HG02588 (cell line): Measurements from ENCODE around the gene SLC12A4.
A peak's percentile ranks its signal among the peaks of the same experiment; 100 is the strongest.
"Not testable (repeated sequence)": the region's sequence is repeated elsewhere in the genome, so short reads cannot be mapped to it uniquely, and the experiment has no call there.

ENCODE experiments used
- ATAC-seq: cut with Tn5 transposase; IDR thresholded peaks from one replicate; pipeline ENCODE4 v1.9.1; 2021; ENCODE audit warnings: mild to moderate bottlenecking, moderate library complexity; ENCODE audit not compliant: unreplicated experiment

SLC12A4 gene

DNA sequence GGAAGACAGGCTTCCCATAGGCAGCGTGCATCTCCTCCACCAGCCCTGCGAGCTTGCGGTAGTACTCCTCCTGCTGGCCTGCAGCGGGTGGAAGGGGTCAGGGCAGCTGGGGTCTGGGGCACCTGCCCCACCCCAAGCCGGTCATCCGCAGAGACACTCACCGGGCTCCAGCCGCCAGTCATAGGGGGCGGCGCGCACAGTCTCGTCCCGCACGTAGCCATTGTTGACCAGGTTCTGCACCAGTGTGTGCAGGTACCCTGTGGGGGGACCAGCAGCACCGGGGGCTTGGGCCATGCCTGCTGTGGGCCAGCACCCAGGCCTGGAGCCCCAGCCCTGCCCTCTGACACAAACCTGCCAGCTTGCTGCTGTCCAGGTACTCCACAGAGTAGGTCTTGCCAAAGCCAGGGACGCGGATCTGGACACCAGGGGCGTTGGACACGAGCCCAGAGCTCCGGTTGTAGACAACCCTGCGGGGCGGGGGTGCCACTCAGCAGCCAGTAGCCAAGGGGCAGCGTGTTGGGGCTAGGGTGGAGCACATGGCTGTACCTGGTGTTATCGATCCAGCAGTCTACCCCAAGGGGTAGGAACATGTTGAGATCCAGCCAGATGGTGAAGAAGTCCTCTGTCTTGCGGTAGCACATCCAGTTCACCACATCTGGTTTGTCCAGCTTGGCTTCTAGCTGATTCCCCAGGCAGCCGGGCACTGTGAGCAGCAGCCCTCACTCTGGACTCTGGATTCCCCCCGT is 25.8 kb downstream of the SLC12A4 start:
- no peak for ATAC-seq

DNA sequence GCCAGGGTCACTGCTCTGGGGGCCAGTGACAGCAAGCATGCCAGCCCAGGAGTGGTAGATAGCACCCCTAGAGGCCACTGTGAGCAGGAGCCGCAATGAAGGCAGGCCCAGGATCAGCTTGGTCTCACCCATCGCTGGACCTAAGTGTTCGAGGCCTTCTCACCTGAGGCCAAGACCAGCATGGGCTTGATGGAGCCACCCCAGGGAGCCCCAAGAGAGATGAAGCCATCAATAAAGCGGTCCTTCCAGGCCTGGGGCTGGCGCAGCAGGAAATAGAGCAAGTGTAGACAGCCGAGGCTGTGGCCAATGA is 26.3 kb downstream of the SLC12A4 start:
- peak; percentile 37 for ATAC-seq

DNA sequence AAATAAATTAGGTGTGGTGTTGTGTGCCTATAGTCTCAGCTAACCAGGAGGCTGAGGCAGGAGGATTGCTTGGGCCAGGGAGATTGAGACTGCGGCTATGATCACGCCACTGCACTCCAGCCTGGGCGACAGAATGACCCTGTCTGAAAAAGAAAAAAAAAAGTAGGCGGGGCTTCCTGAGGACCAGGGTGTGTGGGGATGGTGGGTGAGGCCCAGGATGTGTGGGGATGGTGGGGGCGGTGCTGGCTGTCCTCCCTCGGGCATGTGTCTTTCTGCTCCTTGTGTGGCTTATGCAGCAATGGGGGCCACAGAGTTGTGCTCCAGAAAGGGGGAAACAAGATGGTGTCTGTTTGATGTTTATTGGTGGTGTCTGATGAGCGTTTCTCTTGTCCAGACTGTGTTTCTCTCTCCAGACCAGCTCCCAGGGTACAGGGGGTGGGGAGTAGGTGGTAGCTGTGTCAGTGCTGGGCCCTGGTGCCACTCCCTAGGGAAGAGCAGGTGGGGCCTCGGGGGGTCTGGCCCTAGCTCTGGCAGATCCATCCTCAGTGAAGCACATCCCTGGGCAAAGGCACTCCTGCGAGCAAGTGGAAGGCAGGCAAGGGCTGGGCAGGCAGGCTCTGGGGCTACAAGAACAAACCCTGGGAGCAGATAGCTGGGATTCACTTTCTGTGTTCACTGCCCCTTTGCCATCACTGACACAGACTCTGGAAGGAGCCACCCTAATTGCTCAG is 26.8 kb downstream of the SLC12A4 start:
- no peak for ATAC-seq

DNA sequence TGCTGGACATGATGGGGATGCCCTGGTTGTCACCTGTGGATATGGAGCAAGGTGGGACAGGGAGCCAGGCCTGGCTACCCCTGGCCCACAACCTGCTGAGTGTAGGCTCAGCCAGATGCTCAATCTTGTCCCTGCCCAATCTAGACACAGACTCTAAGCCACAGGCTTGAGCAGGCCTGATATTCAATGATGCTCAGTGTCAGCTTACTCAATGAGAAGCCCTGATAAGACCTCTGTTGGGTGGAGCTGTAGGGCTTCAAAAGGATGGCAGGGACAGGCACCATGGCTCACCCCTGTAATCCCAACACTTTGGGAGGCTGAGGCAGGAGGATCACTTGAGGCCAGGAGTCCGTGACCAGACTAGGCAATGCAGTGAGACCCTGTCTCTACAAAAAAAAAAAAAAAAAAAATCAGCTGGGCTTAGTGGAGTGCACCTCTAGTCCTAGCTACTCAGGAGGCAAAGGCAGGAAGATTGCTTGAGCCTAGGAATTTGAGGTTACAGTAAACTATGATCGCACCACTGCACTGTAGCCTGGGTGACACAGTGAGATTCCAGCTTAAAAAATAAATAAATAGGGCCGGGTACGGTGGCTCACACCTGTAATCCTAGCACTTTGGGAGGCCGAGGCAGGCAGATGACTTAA is 27.9 kb downstream of the SLC12A4 start:
- ATAC-seq, result no peak

DNA sequence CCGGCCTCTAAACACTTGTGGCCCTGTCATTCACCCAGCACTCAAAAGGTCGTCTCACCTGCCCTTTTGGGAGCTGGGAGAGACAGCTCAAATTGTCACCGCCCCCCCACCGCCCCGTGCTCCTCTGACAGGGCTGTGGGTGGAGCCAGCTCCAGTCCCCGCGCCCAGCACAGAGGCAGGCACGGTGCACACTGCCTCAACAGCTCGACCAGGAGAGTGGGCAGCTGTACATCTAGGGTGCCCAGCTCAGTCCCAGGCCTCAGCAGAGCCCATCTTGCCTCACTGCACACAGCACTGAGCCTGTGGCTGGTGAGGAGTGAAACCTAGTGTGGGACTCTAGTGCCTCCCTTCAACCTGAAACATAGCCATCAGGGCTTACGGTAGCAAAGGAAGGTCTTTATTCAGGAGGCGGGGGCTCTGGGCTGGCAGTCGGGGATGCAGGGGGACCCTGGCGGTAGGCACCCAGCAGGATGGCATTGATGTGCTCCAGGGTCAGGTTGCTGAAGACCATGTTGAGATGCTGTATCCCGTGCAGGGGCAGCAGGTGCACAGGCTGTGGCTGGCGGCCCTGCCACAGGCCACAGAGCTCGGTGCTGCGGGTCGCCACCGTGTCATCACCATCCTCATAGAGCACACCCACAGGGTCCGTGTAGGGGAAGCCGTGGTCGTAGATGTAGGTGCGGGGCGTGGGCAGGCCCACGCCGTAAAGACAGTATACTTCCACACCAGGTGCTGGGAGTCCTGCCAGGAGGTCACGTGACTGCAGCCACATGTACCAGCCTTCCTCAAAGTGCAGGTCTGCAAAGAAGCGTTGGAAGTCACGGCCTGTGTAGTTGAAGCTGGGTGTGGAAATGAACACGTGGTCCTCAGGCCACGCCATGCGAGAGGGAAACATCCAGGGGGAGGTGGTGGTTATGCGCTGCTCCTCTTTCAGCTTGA is 28.7 kb downstream of the SLC12A4 start:
- no peak for ATAC-seq

DNA sequence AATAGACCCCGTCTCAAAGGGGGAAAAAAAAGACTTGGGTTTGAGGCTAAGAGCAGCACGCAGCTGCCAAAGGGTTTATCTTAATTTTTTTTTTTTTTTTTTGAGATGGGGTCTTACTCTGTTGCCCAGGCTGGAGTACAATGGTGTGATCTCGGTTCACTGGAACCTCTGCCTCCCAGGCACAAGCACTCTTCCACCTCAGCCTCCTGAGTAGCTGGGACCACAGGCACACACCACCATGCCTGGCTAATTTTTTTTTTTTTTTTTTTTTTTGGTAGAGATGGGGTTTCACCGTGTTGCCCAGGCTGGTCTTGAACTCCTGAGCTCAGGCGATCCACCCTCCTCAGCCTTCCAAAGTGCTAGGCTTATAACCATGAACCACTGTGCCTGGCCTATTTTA is 30.7 kb downstream of the SLC12A4 start:
- not testable (repeated sequence) for ATAC-seq

DNA sequence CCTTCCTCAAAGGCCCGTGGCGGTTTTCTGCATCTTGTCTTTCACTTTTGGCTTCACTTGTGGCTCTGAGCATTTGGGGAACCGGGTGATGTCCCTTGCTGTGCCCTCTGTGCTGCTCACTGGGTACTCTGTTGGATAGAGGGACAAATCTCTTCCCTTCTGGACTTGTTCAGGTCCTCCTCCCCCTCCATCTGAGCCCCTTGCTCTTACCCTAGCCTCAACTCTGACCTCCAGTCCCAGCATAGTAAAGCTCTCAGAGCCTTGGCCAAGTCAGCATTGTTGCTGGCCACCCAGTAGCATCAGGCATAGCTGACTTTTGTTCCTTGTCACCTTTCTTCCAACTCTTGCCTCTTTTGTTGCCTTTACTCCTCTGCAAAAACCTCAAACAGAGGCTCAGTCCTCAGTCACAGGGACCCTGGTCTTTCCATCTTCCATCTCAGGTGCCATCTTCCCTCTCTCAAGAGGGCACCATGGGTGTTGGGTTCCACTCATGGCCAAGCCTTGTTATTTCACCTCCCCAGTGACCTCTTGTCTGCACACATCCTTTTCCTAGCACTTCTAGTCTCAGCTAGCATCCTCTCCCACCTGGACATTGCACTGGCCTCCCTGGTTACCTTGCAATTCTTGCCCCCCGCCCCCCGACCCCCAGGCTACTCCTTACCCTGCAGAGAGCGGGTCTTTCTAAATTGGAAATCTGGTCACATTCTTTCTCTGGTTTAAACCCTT is 31.4 kb downstream of the SLC12A4 start:
- peak; percentile 57 for ATAC-seq

DNA sequence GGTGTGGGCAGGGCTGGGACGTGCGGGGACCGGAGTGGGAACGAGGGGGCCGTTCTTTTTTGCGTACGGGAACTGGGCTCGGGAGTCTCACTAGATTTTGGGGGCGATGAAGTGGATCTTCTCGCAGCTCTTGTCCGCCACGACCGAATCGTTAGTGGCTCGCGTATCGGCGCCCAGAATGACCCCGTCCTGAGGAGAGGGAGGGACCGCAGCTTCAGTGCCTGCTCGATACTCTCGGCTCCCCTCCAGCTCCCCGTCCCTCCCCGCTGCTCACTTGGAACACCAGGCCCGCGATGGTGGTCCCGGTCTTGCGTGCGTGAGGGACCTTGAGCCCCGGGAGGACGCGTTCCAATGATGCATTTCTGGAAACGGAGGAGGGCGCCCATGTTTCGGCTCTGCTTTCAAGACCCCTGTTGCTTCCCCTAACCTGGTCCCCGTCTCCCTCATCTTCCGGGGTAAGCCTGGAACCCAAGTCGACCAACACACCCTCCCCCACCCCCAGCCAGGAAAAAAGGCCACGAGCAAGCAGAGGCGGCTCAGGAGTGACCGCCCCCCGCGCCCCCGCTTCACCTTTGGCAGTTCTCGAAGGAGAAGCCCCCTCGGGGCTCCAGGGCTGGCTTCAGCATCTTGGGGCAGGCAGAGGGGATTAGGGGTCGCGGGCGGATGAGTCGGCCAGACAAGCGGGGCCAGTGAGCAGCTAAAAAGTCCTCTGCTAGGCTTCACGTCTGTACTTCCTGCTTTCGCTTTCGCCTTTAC is 32.1 kb downstream of the SLC12A4 start, which contains the start of gene PSMB10:
PSMB10 (minus strand) TSS at position 727 of the 756 bp plus-strand sequence; CDS start at position 626, 101 bp downstream.
- no peak for ATAC-seq

DNA sequence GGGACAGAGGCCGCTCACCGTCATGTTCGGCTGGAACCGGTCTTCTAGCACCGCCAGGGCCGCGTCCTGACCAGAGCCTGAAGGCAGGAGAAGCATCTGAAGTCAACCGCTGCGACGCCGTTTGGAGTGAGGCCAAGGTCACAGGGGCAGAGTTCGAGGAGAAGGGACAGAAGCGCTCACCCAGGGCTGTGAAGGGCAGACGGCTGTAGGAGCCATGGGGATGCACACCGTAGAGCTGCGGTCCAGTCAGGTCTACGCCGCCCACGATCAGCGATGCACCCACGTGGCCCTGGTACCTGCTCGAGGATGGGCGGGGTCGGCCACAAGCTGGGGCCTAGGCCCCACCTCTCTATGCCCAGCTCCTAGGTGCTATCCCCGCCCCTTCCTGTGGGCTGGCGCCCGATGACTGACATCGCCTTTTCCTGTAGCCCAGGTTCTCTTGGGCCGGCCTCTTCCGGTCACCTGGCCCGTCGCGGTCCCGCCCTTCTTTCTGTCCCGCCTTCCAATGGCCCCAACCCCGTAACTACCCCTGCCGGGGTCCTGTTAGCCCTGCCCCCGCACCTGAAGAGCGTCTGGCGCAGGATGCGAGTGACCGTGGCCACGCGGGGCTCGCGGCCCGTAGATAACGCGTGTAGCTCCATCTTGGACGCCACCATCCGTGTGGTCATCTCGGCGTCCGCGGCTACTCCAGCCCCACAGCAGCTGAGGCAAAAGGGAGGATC is 32.9 kb downstream of the SLC12A4 start:
- ATAC-seq, result peak; percentile 77

DNA sequence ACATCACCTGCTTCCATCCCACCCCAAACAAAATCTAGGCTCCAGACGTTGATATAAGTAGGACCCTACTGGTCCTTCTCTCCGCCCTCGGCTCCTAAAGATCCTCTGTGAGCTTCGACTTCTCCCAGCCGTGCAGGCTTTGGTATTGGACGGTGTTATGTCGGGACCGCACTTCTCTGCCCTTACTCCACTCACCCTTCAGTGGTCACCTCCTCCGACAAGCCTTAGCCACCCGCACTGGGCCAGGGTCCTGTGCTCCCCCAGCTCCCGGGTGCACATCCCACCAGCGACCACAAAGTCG is 33.4 kb downstream of the SLC12A4 start:
- no peak for ATAC-seq

DNA sequence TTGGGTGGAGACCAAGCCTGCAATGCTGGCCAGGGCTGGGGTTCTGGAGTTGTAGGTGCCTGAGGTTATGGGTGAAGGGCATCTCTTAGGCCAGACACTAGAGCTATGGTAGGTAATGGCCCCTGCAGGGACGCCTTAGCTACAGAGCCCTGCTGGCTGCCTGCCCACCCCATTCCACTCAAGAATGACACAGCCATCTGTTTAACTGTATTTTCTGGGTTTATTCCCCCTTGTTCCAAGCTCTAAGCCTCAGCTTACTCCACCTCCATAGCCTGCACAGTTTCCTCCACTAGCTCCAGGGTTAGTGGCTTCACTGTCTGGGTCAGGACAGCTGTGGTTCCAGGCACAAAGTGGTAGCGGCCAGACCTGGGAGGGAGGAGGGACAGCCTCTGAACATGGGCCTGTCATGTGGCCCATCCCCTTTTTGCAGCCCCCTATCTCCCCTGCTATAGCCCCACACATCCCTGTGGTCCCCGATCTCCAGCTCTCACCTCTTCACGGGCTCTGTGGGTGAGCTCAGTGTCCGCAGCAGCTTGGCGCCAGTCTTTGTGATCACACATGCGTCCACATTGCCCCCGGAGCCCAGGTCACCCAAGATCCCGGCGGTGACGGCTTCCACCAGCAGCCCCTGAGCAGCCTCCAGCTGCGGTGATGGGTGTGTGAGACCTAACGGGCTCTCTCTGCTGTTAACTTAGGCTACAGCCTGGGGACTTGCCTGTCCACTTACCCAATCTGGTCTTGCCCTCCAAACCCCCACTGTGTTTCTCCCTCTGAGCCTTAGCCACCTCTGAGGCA is 33.9 kb downstream of the SLC12A4 start:
- ATAC-seq, result no peak

DNA sequence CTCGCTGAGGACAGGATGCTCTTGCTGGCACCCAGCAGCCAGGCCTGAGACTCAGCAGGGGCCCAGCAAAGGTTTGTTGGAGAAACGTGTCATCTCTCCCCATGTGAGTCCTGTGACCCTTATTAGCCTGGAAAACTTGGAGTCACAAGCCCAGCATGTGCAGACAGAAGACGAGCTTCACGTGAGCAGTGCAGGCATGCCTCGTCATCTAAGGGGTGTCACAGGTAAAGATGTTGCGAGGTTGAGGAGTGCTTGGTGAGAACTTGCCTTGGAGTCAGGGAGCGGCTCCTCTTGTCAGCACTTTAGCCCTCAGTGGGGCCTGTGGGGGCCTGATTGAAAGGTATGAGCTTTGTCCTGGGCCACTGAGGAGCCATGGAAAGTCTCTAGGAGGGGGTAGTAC is 34.6 kb downstream of the SLC12A4 start:
- ATAC-seq, result no peak

DNA sequence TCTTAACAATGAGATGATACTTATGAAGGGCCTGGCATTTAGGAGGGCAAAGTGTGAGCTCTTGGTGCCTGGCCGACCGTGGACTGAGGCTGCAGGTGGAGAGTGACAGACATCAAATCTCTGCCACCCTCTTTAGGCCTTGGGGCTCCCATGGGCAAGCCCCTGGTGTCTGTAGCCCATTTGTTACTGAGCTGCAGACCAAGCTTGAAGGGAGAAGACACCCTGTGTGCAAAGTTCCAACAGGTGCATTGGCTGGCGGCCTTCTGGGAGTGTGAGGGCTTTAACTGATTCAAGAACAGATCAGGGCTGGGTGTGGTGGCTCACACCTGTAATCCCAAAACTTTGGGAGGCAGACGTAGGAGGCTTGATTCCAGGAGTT is 36.0 kb downstream of the SLC12A4 start:
- ATAC-seq, result no peak

DNA sequence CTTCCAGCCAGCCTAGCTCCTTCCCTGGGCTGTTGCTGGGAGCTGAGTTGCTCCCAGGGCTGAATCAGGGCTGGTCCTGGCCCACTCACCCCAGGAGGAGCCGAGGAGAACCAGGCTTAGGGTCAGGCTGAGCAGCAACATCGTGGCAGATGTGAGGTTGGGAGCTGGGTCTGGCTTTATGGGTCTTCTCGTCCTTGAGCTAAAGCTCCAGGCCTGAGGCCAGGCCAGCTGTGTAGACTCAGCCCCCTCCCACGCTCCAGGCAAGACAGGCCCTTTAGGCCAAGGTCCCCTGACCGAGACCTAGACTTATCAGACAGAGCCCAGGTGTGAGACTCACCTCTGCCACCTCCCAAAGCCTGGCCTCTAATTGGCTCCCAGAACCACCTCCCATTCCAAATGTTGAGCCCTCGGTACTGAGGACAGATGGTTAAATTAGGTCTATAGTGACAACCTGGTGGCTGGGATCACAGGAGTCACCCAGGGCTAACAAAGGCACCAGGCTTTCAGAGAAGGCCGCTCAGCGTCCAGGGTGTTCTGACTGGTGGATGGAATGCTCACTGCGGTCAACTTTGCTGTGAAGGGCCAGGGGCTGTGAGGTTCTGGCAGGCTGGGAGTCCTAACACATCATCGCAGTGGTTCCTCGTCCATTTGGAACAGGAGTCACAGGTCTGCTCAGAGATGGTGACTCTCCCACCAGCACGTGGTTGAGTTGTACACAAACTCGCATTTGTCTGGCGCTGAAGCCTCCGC is 36.5 kb downstream of the SLC12A4 start, which contains the start of gene CTRL:
CTRL (minus strand) TSS at position 151 of the 750 bp plus-strand sequence; CDS start at position 141, 10 bp downstream.
- ATAC-seq, result no peak

DNA sequence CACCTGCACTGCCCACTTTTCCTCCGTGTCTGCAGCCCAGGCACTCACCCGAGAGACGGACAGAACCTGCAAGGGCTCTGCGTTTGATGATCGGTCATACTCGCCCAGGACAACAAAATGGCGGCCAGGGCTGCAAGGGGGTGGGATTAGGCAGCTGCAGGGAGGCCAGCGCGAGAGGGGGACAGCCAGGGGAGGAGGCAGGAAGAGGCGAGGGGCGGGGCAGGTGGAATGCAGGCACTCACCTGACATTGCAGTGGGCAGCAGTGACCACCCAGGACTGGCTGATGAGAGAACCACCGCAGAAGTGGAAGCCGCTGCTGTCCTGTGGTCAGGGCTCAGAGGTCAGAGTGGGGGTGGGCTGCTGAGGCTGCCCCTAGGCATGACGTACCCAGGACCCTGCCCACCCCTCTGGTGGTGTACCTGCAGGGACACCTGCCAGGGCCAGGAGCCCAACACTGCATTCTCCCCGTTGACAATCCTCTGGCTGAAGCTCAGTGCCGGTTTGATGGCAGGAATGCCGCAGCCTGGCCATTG is 37.7 kb downstream of the SLC12A4 start:
- no peak for ATAC-seq

DNA sequence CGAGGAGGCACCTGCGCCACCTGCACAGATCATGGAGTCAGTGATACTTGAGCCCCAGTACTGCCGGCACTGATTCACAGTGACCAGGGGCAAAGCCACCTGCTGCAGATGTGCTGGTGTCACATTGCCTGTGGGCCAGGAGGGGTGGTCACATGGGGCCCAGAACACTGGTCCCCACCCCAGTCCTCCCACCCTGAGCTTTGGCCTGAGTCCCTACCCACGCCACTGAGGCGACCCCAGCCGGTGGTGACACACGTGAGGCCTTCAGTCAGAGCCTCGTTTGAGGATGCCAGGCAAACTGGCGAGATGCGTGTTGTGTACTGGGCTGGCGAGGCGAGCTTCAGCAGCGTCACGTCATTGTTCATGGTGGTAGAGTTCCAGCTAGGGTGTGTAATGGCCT is 38.2 kb downstream of the SLC12A4 start:
- ATAC-seq, result no peak
